SU-DHL-6 (cell line): ENCODE data around the gene TNS1.

Experiments used
- H2AFZ ChIP-seq: fragments of 200-600 bp; sonication (generic); 2 replicates; pipeline ENCODE4 v1.6.1; 2014; ENCODE audit warnings: low read depth, mild to moderate bottlenecking, moderate library complexity, mixed read lengths, antibody characterized with exemption, low read length; ENCODE audit not compliant: severe bottlenecking
- H3F3A ChIP-seq: fragments of 200-600 bp; shearing (Covaris generic); 2 replicates; pipeline ENCODE4 v1.6.0; 2016; ENCODE audit warnings: antibody characterized with exemption, mild to moderate bottlenecking; ENCODE audit not compliant: insufficient read depth
- H3K27ac ChIP-seq: fragments of 200-600 bp; sonication (generic); 2 replicates; pipeline ENCODE4 v1.5.1; 2016; ENCODE audit warnings: low read depth, mild to moderate bottlenecking, low read length, moderate library complexity, mixed read lengths
- H3K27me3 ChIP-seq: fragments of 200-600 bp; sonication (generic), shearing (Covaris generic); 2 replicates; pipeline ENCODE4 v1.6.0; 2014; ENCODE audit warnings: mild to moderate bottlenecking, low read length
- H3K36me3 ChIP-seq: fragments of 200-600 bp; sonication (generic); 2 replicates; pipeline ENCODE4 v1.6.1; 2014; ENCODE audit warnings: mild to moderate bottlenecking, low read length, mixed read lengths
- H3K4me2 ChIP-seq: fragments of 300-600, 200-600 bp; shearing (Covaris generic), sonication (generic); 2 replicates; pipeline ENCODE4 v1.6.0; 2014; ENCODE audit warnings: low read length, low read depth, mild to moderate bottlenecking; ENCODE audit not compliant: poor library complexity, severe bottlenecking
- H3K4me3 ChIP-seq: fragments of 200-600 bp; sonication (generic); 2 replicates; pipeline ENCODE4 v1.5.1; 2014; ENCODE audit warnings: antibody characterized with exemption, low read length, mild to moderate bottlenecking, mixed read lengths; ENCODE audit not compliant: insufficient read depth, poor library complexity, severe bottlenecking
- H3K79me2 ChIP-seq: fragments of 200-600 bp; sonication (generic); 2 replicates; pipeline ENCODE4 v1.6.1; 2014; ENCODE audit warnings: mild to moderate bottlenecking, low read length, moderate library complexity; ENCODE audit not compliant: insufficient read depth
- H3K9ac ChIP-seq: fragments of 200-600 bp; sonication (generic); 2 replicates; pipeline ENCODE4 v1.7.0; 2014; ENCODE audit warnings: mild to moderate bottlenecking, low read length
- H3K9me2 ChIP-seq: fragments of 200-600 bp; sonication (generic); replicated peaks from 2 replicates; pipeline ENCODE4 v1.6.1; 2014; ENCODE audit warnings: low read length; ENCODE audit not compliant: insufficient read depth
- H3K9me3 ChIP-seq: fragments of 200-600 bp; sonication (generic); 2 replicates; pipeline ENCODE4 v1.6.1; 2014; ENCODE audit warnings: low read length, mixed read lengths; ENCODE audit not compliant: insufficient read depth
- H4K20me1 ChIP-seq: fragments of 200-600 bp; sonication (generic); 2 replicates; pipeline ENCODE4 v1.6.1; 2014; ENCODE audit warnings: low read depth, mild to moderate bottlenecking, antibody characterized with exemption, low read length, moderate library complexity, mixed read lengths
- EZH2phosphoT487 ChIP-seq: fragments of 200-600 bp; sonication (generic), shearing (Covaris generic); conservative IDR thresholded peaks from 2 replicates; pipeline ENCODE4 v1.6.1; 2018; ENCODE audit warnings: mild to moderate bottlenecking, antibody characterized with exemption, low read length, moderate library complexity, mixed read lengths
- TF ChIP-seq, protein P1 (sequence below): fragments of 200-600 bp; sonication (generic); IDR thresholded peaks from one replicate; pipeline ENCODE4 v1.5.1; 2017; ENCODE audit warnings: antibody characterized with exemption, mild to moderate bottlenecking, low read length, moderate library complexity; ENCODE audit not compliant: insufficient read depth, poor library complexity, severe bottlenecking

Gene TNS1

DNA sequence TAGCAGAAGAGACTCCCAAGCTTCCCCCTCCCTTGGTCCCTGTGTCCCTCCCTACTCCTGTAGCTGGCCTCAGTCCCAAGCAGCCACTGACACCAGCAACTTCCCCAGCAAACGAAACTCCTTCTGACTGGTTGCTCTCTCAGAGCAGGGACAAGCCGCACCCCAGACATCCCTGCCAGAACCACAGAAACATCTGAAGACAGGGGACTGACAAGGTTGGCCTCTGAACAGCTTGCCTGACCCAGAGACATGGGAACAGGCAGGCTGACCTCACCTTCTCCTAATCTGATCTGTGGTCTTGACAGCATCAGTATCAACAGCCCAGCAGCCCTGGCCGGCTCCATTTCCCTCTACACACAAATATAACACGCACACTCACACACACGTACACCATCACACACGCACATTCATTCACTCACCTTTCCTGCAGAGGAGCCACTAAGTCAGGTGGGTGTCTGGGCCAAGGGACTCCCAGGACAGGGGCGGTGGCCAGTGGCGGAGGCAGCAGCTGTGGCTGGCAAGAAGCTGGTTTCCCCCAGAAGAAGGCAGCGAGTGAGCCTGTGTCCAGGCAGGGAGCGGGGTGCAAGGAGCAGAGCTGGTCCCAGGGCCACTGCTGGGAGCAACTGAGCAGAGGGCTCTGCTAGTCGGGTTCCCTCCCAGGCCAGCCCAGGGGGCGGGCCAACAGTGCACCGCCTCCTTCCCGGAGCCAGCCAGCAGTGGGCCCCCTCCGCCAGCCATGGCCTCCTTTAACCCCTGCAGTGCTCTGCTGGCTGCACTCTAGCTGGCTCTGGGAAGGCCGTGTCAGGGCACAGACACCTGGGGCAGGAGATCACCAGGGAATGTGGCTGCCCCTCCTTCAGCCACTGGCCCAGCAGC is 59.1 kb downstream of the TNS1 start:
- H3K4me2 ChIP-seq: no peak overlapping the region

DNA sequence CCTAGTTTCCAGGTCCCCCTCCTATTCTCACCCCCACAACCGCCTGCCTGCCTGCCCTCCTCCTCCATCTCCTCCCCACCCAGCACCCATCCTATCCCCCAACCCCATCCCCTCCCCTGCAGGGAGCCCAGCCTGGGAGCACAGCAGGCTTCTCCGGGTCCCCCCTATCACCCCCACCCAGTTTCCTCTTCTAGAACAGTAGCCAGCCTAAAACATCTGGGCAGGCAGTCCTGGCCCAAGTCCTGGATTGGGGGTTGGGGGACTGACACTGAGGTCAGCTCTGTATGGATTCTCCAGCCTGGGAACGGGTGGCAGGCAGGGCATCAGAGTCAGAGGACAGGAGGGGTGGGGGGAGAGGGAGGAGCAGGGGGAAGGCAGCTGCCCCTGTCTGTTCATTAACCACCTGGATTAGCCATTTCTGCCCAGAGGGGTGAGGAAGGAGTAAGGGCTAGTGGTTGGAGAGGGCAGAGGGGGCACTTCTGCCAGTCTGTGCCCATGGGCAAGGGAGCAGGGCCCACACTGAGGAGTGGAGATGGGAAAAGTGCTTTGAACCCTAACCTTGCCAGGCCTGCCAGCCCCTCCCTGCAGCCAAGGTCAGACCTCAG is 60.0 kb downstream of the TNS1 start:
- no peak overlapping the region for H3K27ac ChIP-seq
- no peaks in the 10 kb centered on the region for H3K9me2 ChIP-seq
- H3K79me2 ChIP-seq: no peaks in the 10 kb centered on the region
- no peak overlapping the region for H3K4me2 ChIP-seq
- no peak overlapping the region for H3K9ac ChIP-seq
- TF ChIP-seq EZH2phosphoT487: no peak
- TF ChIP-seq, protein P1, sequence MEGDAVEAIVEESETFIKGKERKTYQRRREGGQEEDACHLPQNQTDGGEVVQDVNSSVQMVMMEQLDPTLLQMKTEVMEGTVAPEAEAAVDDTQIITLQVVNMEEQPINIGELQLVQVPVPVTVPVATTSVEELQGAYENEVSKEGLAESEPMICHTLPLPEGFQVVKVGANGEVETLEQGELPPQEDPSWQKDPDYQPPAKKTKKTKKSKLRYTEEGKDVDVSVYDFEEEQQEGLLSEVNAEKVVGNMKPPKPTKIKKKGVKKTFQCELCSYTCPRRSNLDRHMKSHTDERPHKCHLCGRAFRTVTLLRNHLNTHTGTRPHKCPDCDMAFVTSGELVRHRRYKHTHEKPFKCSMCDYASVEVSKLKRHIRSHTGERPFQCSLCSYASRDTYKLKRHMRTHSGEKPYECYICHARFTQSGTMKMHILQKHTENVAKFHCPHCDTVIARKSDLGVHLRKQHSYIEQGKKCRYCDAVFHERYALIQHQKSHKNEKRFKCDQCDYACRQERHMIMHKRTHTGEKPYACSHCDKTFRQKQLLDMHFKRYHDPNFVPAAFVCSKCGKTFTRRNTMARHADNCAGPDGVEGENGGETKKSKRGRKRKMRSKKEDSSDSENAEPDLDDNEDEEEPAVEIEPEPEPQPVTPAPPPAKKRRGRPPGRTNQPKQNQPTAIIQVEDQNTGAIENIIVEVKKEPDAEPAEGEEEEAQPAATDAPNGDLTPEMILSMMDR: no peak
- H2AFZ ChIP-seq: no peak overlapping the region
- no peaks in the 10 kb centered on the region for H3K27me3 ChIP-seq
- no peaks in the 10 kb centered on the region for H4K20me1 ChIP-seq
- no peaks in the 10 kb centered on the region for H3K9me3 ChIP-seq
- H3F3A ChIP-seq: no peaks in the 10 kb centered on the region
- no peak overlapping the region for H3K4me3 ChIP-seq
- H3K36me3 ChIP-seq: no peaks in the 10 kb centered on the region

More for the DNA sequence above, 59.1 kb downstream of the TNS1 start:
- no peaks in the 10 kb centered on the region for H3K9me2 ChIP-seq
- TF ChIP-seq, protein P1: no peak
- no peak for TF ChIP-seq EZH2phosphoT487
- no peaks in the 10 kb centered on the region for H3K79me2 ChIP-seq
- no peak overlapping the region for H3K4me3 ChIP-seq
- no peak overlapping the region for H3K9ac ChIP-seq
- H4K20me1 ChIP-seq: no peaks in the 10 kb centered on the region
- H2AFZ ChIP-seq: no peak overlapping the region
- no peak overlapping the region for H3K27ac ChIP-seq
- H3F3A ChIP-seq: no peaks in the 10 kb centered on the region
- H3K9me3 ChIP-seq: no peaks in the 10 kb centered on the region
- H3K36me3 ChIP-seq: no peaks in the 10 kb centered on the region
- H3K27me3 ChIP-seq: no peaks in the 10 kb centered on the region

GRCh38 chr2:217941886-217942728 is 60.7 kb downstream of the TNS1 start:
- Histone ChIP-seq H3F3A (no peaks in the 10 kb centered on the region), H3K9ac (no peak overlapping the region), H3K9me2 (no peaks in the 10 kb centered on the region), H3K27ac (no peak overlapping the region), H4K20me1 (no peaks in the 10 kb centered on the region), H3K9me3 (no peaks in the 10 kb centered on the region), H3K36me3 (no peaks in the 10 kb centered on the region), H3K27me3 (no peaks in the 10 kb centered on the region), H3K4me2 (no peak overlapping the region), H3K4me3 (no peak overlapping the region), H3K79me2 (no peaks in the 10 kb centered on the region), H2AFZ (no peak overlapping the region)
- no peak for TF ChIP-seq EZH2phosphoT487
- TF ChIP-seq, protein P1: no peak
